WTC11 (cell line): Measurements from ENCODE around the gene PLA2G2E.

Source experiments
- CREB1 ChIP-seq: sonication (generic); formaldehyde crosslinking; IDR thresholded peaks from 2 replicates; pipeline ENCODE4 v1.8.0; 2023; ENCODE audit warnings: mild to moderate bottlenecking, missing genetic modification reagents
- NFATC4 ChIP-seq: fragments of 250-450 bp; sonication (Bioruptor Pico); IDR thresholded peaks from 2 replicates; pipeline ENCODE4 v1.9.0; 2021; ENCODE audit warnings: mild to moderate bottlenecking
- NR2C2 ChIP-seq: sonication (generic); formaldehyde crosslinking; IDR thresholded peaks from 2 replicates; pipeline ENCODE4 v1.8.0; 2022; ENCODE audit warnings: mild to moderate bottlenecking, missing genetic modification reagents
- ZNF121 ChIP-seq: sonication (generic); formaldehyde crosslinking; IDR thresholded peaks from 2 replicates; pipeline ENCODE4 v1.8.0; 2023; ENCODE audit warnings: missing genetic modification reagents
- TF ChIP-seq, protein P1 (sequence below): fragments of 200-600 bp; IDR thresholded peaks from 2 replicates; pipeline ENCODE4 v1.8.0; 2022; ENCODE audit warnings: antibody characterized with exemption
- TF ChIP-seq, protein P2 (sequence below): sonication (generic); formaldehyde crosslinking; IDR thresholded peaks from 2 replicates; pipeline ENCODE4 v1.8.1; 2022; ENCODE audit warnings: low read depth, missing genetic modification reagents, borderline replicate concordance

- TF ChIP-seq, protein P1, sequence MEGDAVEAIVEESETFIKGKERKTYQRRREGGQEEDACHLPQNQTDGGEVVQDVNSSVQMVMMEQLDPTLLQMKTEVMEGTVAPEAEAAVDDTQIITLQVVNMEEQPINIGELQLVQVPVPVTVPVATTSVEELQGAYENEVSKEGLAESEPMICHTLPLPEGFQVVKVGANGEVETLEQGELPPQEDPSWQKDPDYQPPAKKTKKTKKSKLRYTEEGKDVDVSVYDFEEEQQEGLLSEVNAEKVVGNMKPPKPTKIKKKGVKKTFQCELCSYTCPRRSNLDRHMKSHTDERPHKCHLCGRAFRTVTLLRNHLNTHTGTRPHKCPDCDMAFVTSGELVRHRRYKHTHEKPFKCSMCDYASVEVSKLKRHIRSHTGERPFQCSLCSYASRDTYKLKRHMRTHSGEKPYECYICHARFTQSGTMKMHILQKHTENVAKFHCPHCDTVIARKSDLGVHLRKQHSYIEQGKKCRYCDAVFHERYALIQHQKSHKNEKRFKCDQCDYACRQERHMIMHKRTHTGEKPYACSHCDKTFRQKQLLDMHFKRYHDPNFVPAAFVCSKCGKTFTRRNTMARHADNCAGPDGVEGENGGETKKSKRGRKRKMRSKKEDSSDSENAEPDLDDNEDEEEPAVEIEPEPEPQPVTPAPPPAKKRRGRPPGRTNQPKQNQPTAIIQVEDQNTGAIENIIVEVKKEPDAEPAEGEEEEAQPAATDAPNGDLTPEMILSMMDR, result no peak
- TF ChIP-seq, protein P2, sequence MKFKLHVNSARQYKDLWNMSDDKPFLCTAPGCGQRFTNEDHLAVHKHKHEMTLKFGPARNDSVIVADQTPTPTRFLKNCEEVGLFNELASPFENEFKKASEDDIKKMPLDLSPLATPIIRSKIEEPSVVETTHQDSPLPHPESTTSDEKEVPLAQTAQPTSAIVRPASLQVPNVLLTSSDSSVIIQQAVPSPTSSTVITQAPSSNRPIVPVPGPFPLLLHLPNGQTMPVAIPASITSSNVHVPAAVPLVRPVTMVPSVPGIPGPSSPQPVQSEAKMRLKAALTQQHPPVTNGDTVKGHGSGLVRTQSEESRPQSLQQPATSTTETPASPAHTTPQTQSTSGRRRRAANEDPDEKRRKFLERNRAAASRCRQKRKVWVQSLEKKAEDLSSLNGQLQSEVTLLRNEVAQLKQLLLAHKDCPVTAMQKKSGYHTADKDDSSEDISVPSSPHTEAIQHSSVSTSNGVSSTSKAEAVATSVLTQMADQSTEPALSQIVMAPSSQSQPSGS, result no peak
- TF ChIP-seq ZNF121 (CRISPR knock-in tag) (no peak), NFATC4 (CRISPR knock-in tag) (no peak), CREB1 (CRISPR knock-in tag) (no peak), NR2C2 (CRISPR knock-in tag) (no peak)
Measured at GRCh38 chr1:19942088-19942487, 18.7 kb upstream of the PLA2G2E start.
